Measurements from ENCODE around the gene EEF1AKMT1. TPM values are rescaled to one million over a fixed set of nuclear protein-coding genes. Genes with fewer than 3 reads are reported as not detected.
"Not testable (repeated sequence)": the region's sequence is repeated elsewhere in the genome, so short reads cannot be mapped to it uniquely, and the experiment has no call there.

EEF1AKMT1 gene
- total RNA-seq, 1 experiment from 2014 or later: 3.1 TPM

DNA sequence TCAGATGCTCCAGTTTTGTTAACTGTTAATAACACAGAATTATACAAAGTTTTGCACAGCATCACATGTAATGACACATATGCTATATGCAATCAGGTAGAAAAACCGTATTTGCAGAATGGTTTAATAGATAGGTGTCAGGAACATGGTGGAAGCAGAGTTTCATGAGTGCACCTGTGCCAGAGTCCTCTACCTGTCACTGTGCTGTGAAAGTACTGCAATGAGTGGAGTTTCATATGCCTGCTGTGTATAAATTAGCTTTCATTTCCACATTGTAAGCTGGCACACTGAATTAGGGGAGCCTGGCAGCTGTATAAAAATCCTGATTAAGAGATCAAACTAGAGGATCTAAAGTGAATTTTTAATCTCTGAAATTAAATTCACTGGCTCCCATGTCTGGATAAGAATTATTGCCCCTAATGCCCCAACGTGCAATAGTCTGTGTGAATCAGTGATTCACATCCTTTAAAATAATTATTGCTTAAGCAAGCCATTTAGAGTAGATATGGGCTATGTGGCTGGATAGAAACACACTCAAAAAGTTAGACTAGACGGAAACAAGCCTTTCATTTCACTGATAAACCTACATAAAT is 8.5 kb upstream of the EEF1AKMT1 start:
- no peak for DNase-seq (ENCODE audit: low read depth, low spot score)
- in situ Hi-C loops (cut with HindIII; ENCODE audit: low pct_unique_long_range_greater_than_20kb, low sequenced_read_pairs): no loop called here

DNA sequence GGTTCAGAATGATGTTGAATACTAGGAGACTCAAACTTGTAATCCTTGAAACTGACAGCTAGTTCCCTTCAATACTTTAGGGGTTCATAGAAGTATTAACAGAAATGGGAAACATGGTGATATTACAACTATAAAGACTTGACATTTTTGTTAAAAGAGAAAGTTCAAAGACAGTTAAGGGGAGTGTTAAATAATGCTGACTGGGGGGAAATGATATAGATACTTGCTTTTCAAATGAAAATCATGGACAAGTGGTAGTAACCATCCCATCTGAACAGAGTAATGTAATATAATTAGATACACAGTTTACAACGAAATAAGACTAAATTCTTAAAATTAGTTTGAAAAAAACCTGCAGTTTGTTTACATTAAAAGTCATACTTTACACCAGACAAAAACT is 6.6 kb upstream of the EEF1AKMT1 start:
- in situ Hi-C loops (cut with HindIII; ENCODE audit: low pct_unique_long_range_greater_than_20kb, low sequenced_read_pairs): no loop called here
- no peak for DNase-seq (ENCODE audit: low read depth, low spot score)

DNA sequence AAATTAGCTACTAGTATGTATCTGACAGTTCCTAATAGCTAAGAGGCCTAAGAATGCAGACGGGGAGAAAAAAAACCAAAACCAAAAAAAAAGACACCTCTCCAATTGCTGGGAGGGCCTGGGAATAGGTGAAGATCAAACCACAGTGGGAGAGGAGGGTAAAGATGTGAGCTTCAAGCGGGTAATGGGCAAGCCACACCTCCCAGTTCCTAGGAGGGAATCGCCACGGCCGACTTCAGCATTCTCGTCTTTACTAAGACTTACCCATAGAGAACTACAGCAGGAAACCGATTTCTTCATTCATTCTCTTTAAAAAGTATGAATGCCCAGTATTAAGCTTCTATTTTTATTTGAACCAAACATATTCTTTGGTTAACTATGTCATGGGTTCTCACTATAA is 5.6 kb upstream of the EEF1AKMT1 start:
- in situ Hi-C loops (cut with HindIII; ENCODE audit: low pct_unique_long_range_greater_than_20kb, low sequenced_read_pairs): no loop called here
- DNase-seq (ENCODE audit: low read depth, low spot score): no peak

DNA sequence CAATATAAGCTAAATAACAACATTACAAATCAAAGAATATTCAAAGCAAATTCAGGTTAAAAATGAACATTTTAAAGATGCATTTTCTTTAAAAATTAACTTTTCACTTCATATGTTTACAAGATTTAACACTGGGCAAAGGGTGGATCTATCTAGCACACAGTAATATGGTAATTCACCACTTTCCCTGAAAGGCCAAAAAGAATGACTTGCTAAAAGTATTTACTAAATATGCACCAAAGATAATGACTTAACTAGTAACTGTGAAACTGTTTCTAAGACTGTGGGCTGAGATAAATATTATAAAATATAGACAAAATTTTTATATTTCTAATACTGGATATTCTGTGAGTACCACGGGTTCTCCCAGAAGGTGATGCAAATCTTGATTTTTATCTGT is 4.5 kb upstream of the EEF1AKMT1 start:
- no peak for DNase-seq (ENCODE audit: low read depth, low spot score)
- in situ Hi-C loops (cut with HindIII; ENCODE audit: low pct_unique_long_range_greater_than_20kb, low sequenced_read_pairs): no loop called here

DNA sequence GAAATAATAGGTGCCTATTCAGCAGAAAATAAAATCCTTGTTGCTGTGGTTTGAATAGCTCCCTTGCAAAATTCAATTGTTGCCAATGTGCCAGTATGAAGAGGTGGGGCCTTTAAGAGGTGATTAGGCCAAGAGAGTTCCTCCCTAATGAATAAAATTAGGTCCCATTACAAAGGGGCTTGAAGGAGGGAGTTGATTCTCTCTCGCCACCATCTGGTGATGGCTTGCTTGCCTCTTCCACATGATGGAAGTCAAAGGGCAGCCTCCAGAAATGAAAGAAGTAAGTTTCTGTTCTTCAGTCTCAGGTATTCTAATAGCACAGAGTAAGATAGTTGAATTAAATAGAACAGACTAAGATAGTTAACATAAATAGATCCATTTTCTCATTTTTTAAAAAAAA is 3.0 kb upstream of the EEF1AKMT1 start:
- no peak for DNase-seq (ENCODE audit: low read depth, low spot score)
- in situ Hi-C loops (cut with HindIII; ENCODE audit: low pct_unique_long_range_greater_than_20kb, low sequenced_read_pairs): no loop called here

DNA sequence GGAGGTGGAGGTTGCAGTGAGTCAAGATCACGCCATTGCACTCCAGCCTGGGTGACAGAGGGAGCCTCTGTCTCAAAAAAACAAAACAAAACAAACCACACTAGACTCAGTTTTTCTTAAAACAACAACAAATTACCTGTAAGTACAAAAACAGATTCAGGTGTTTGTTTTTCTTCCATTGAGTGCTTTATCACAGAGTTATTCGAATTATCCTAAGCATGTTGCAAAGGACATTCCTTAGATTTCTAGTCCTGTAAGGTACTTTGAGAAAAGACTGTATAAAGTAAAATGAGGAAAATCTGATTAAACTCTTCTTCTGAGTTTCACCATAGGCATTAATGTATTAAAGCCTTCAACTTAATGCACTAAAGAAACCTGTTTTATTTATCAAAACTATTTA is 2.2 kb upstream of the EEF1AKMT1 start:
- no peak for DNase-seq (ENCODE audit: low read depth, low spot score)
- in situ Hi-C loops (cut with HindIII; ENCODE audit: low pct_unique_long_range_greater_than_20kb, low sequenced_read_pairs): no loop called here

DNA sequence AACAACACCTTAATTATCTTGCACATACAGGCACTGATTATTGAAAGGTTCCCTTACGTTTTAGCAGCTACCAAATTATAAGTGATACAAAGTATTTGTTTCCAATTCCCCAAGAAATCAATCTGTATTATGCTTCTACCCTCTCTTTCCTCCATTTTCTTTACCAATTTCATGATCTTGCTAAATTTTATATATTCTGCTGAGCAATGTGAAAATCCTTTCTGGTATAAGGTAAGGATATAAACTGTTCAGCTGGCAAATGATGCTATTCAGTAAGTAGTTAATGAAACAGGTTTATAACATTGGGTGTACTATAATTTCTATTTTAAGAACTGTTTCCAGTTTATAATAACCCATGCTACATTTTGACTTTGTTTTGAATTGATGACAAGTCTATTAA is 985 bp upstream of the EEF1AKMT1 start:
- in situ Hi-C loops (cut with HindIII; ENCODE audit: low pct_unique_long_range_greater_than_20kb, low sequenced_read_pairs): no loop called here
- no peak for DNase-seq (ENCODE audit: low read depth, low spot score)

DNA sequence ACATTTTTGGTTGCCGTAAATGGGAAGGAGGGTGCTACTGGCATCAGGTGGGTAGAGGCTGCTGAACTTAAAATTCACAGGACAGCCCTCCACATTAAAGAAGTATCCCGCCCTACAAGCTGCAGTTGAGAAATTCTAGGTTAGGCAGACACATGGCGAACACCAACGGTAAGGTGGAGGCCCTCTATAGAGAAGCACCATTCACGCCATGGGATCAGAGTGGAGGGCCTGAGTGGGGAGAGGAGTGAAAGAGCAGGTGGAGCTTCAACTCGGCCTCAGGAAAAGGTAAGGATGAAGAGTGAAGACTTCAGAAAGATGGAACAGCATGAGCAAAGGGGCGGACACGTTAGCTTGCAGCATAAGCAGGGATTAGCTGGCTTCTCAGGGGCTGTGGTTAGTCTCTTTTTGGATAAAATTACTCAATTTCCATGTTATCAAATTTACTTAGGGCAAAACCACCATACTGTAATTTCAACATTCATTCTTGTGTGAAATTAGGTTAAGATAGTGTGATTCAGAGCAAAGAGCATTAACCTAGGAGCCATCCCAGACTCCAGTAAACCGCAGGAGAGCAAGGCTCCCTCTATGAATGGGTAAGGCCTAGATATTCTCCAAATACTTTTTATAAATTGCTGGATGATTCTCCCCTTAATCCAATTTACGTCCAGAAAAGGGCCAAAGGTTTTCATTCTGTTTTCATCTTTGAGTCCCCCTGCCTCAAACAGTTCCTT is 1.2 kb downstream of the EEF1AKMT1 start:
- no peak for DNase-seq (ENCODE audit: low read depth, low spot score)
- in situ Hi-C loops (cut with HindIII; ENCODE audit: low pct_unique_long_range_greater_than_20kb, low sequenced_read_pairs): no loop called here

DNA sequence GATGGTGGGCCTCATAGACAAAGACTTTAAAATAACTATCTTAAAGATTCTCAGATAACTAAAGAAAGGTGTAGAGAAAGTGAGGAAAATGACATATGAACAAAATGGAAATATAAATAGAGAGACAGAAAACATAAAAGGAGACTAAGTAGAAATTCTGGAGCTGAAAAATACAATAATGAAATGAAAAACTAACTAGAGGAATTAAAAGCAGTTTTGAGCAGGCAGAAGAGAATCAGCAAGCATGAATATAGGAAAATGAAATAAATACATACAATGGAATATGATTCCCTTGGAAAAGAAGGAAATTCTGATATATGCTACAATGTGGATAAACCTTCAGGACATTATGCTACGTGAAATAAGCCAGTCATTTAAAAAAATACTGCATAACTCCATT is 3.9 kb downstream of the EEF1AKMT1 start:
- in situ Hi-C loops (cut with HindIII; ENCODE audit: low pct_unique_long_range_greater_than_20kb, low sequenced_read_pairs): no loop called here
- no peak for DNase-seq (ENCODE audit: low read depth, low spot score)

DNA sequence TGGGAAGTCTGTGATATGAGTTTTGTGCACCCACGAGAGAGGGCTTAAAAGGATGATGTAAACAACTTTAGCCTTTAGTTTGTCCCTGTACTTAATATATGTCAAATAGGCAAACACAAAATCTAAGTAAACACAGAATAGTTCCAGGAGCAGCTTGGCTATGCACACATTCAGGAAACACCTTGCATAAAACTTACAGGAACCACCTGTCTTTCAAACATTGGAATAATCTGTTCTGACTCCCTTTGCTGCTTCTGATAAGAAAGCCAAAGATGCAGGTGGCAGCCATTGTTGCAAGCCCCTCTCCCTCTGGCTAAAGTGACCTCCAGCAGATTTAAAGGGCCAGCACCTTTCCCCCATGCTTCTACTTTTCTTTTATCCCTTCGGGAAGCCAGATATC is 4.7 kb downstream of the EEF1AKMT1 start:
- in situ Hi-C loops (cut with HindIII; ENCODE audit: low pct_unique_long_range_greater_than_20kb, low sequenced_read_pairs): no loop called here
- no peak for DNase-seq (ENCODE audit: low read depth, low spot score)

DNA sequence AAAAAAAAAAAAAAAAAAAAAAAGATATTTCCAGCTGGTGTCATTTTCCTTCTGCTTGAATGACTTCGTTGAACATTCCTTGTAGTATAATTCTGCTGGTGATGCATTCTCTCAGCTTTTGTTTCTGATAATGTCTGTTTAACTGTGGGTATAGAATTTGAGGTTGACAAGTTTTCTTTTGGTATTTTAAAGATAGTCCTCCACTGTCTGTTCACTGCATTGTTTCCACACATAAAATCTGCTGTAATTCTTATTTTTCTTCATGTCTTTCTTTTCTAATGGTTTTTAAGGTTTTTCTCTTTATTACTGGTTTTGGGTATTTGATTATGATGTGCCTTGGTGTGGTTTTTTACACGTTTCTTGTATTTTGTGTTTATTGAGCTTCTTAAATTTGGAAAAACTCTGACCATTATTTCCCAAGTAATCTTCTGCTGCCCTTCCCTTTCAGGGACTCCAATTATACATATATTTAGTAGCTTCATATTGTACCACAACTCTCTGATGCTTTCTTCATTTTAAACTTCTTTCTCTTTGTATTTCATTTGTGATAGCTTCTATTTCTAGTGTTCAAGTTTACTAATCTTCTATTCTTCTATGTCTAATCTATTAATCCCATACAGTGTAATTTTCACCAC is 6.3 kb downstream of the EEF1AKMT1 start:
- in situ Hi-C loops (cut with HindIII; ENCODE audit: low pct_unique_long_range_greater_than_20kb, low sequenced_read_pairs): no loop called here
- no peak for DNase-seq (ENCODE audit: low read depth, low spot score)

DNA sequence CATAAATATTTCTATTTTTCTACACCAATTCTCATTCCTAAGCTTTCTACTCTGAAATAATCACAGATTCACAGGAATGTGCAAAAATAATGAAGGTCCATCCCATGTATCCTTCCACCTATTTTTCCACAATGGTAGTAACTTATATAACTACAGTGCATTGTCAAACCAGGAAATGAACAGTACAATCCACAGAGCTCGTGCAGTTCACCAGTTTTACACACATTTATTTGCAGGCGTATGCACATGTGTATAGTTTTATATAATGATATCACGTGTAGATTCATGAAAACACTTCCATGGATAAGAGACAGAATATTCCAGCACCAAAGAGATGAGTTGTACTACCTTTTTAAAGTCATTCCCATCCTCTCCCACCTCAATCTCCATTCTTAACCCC is 12.9 kb downstream of the EEF1AKMT1 start:
- no peak for DNase-seq (ENCODE audit: low read depth, low spot score)
- in situ Hi-C loops (cut with HindIII; ENCODE audit: low pct_unique_long_range_greater_than_20kb, low sequenced_read_pairs): no loop called here

DNA sequence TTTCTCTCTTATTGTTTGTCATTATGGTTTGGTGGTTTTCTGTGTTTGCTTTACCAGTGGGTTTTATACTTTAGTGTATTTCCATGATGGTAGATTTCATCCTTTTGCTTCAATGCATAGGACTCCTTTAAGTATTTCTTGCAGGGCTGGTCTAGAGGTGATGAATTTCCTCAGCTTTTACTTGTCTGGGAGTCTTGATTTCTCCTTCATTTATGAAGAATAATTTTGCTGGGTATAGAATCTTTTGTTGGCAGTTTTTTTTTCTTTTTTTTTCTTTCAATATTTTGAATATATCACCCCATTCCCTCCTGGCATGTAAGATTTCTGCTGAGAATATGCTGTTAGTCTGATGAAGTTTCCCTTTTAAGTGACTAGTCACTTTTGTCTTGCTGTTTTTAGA is 19.8 kb downstream of the EEF1AKMT1 start:
- no peak for DNase-seq (ENCODE audit: low read depth, low spot score)
- in situ Hi-C loops (cut with HindIII; ENCODE audit: low pct_unique_long_range_greater_than_20kb, low sequenced_read_pairs): no loop called here

DNA sequence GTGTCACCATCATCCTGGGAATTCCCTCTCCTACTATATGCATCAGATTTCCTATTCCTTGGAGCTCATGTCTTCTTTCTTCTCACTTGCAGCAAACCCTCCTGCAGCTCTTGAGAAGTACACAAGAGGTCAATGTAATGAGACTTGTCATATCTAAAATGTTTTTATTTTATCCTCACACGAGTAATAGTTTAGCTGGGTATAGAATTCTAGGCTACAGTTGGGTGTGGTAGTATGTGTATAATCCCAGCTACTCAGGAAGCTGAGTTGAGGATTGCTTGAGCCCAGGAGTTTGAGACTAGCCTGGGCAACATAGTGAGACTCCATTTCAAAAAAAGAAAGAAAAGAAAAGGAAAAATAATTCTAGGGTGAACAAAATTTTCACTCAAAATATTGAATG is 24.4 kb downstream of the EEF1AKMT1 start:
- DNase-seq (ENCODE audit: low read depth, low spot score): no peak
- in situ Hi-C loops (cut with HindIII; ENCODE audit: low pct_unique_long_range_greater_than_20kb, low sequenced_read_pairs): no loop called here

DNA sequence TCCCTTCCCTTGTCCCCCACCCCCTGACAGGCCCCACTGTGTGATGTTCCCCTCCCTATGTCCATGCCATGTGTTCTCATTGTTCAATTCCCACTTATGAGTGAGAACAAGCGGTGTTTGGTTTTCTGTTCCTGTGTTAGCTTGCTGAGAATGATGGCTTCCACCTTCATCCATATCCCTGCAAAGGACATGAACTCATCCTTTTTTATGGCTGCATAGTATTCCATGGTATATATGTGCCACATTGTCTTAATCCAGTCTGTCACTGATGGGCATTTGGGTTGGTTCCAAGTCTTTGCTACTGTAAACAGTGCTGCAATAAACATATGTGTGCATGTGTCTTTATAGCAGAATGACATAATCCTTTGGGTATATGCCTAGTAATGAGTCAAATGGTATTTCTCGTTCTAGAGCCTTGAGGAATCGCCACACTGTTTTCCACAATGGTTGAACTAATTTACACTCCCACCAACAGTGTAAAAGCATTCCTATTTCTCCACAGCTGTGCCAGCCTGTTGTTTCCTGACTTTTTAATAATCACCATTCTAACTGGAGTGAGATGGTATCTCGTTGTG is 29.8 kb downstream of the EEF1AKMT1 start:
- in situ Hi-C loops (cut with HindIII; ENCODE audit: low pct_unique_long_range_greater_than_20kb, low sequenced_read_pairs): not testable (repeated sequence)

DNA sequence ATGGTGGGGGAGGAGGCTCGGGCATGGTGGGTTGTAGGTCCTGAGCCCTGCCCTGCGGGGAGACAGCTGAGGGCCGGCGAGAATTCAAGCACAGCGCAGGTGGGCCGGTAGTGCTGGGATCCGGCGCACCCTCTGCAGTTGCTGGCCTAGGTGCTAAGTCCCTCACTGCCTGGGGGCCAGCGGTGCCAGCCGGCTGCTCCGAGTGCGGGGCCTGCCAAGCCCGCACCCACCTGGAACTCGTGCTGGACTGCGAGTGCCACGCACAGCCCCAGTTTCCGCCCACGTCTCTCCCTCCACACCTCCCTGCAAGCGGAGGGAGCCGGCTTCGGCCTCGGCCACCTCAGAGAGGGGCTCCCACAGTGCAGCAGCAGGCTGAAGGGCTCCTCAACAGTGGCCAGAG is 33.7 kb downstream of the EEF1AKMT1 start:
- in situ Hi-C loops (cut with HindIII; ENCODE audit: low pct_unique_long_range_greater_than_20kb, low sequenced_read_pairs): no loop called here
- no peak for DNase-seq (ENCODE audit: low read depth, low spot score)

More for the DNA sequence above, 29.8 kb downstream of the EEF1AKMT1 start:
- DNase-seq (ENCODE audit: low read depth, low spot score): not testable (repeated sequence)

DNA sequence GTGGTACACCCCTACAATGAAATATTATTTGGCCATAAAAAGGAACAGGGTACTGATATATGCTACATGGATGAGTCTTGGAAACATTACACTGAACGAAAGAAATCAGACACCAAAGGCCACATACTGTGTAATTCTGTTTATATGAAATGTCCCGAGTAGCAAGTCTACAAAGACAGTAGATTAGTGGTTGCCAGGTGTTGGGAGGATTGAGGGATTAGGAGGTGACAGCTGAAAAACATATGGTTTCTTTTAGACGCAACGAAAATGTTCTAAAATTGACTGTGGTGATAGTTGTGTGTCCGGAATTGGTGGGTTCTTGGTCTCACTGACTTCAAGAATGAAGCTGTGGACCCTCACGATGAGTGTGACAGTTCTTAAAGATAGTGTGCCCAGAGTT is 35.1 kb downstream of the EEF1AKMT1 start:
- in situ Hi-C loops (cut with HindIII; ENCODE audit: low pct_unique_long_range_greater_than_20kb, low sequenced_read_pairs): no loop called here

DNA sequence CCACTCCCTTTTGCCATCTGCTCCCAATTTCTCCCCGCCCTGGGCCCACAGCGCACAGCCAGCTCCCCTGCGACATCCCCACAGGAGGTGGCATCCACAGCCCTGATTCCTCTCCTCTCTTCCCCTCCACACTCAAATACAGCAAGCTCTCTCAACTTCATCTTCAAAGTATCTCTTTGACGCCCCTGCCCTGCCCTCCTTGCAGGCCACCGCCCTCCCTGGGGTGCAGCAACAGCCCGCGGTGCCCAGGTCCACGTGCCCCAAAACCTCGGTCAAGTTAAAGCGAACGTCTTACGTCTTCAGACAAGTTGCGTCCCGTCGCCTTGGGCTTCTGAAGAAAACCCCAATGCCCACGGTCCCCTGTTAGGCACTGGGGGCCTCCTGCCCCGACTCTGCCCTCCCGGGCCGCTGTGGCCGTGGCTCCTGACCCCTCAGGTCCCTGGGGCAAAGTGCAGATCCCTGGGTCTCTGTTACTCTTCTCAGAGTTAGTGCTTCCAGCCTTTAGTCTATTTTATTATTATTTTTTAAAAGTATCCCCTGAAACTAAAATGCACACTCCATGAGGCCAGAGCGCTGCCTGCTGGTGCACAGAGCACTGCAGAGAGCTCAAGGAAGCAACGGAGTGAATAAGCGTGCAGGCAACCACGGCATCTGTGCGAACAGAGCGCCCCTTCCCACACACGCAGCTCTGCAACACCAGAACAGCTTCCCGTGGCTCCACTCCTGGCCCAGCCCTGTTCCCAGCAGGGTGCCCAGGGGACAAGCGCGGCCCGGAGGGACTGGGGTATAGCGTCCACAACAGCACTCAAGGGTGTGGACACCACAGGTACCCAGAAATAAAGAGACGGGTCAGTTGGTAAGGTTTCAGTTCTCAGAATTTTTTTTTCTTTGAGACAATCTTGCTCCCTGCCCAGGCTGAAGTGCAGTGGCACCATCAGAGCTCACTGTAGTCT is 43.9 kb downstream of the EEF1AKMT1 start:
- in situ Hi-C loops (cut with HindIII; ENCODE audit: low pct_unique_long_range_greater_than_20kb, low sequenced_read_pairs): no loop called here
- no peak for DNase-seq (ENCODE audit: low read depth, low spot score)

More for the DNA sequence above, 35.1 kb downstream of the EEF1AKMT1 start:
- no peak for DNase-seq (ENCODE audit: low read depth, low spot score)

Measured in SK-MEL-5 (cell line).